ENCODE results near the gene BSG.
"Not testable (repeated sequence)": the region's sequence is repeated elsewhere in the genome, so short reads cannot be mapped to it uniquely, and the experiment has no call there.

BSG gene

GRCh38 chr19:608155-609003 is 36.0 kb downstream of the BSG start:
- no peak for DNase-seq

DNA sequence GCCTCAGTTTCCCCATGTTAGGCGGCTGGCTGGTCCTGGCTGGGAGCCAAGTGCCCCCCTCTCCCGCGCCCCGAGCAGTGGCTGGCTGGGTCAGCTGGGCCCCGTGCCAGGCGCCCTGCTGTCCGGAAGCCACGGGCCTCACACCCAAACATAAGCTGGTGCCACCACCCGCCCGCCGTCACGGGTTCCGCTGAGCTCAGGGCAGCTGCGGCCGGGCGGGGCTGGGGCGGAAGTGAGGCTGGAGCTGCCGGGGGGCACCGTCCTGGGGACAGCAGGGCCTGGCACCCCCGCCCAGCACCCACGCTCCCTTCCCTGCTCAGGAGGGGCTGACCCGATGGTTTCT is 36.6 kb downstream of the BSG start:
- DNase-seq: no peak

DNA sequence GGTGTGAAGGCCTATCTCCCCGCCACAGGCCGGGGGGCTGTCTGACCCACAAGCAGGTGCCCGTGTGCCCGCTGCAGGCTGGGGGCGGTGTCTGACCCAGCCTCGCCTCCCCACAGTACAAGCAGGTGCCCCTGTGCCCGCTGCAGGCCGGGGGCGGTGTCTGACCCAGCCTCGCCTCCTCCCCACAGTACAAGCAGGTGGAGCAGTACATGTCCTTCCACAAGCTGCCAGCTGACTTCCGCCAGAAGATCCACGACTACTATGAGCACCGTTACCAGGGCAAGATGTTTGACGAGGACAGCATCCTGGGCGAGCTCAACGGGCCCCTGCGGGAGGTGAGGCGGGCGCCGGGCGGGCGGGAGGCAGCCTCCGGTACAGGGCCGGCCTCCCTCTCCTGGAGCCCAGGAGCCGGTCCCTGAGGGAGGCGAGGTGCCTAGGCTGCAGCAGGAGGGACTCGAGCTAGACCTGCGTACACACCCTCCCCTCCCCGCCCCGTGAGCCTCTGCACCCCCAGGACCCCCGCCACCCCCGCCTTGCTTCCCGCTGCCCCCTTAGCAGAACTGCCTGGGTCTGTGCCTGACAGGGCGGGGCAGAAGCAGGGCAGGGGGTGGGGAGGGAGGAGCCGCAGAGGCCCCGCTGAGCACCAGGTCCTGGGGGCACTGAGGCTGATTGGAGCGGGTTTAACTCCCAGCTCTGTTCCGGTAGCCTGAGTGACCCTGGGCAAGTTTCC is 37.8 kb downstream of the BSG start:
- peak; percentile 53 for DNase-seq

GRCh38 chr19:610801-611480 is 38.5 kb downstream of the BSG start:
- DNase-seq: peak; percentile 72

- peak; percentile 62 for DNase-seq
Observed at GRCh38 chr19:611481-611868, 39.1 kb downstream of the BSG start.

DNA sequence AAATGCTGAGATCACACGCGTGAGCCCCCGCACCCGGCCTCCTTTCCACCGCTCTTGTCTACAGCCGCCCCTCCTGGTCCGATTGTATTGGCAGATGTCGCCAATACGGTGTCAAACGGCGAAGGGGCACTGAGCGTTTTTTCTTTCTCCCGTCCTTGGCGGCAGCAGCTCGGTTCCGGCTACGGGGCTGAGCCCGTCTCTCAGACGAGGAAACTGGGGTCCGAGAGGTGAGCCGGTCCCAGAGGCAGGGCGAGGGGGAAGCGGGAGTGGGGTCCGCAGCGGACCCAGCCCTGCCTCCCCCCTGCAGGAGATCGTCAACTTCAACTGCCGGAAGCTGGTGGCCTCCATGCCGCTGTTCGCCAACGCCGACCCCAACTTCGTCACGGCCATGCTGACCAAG is 40.5 kb downstream of the BSG start:
- DNase-seq: no peak

DNA sequence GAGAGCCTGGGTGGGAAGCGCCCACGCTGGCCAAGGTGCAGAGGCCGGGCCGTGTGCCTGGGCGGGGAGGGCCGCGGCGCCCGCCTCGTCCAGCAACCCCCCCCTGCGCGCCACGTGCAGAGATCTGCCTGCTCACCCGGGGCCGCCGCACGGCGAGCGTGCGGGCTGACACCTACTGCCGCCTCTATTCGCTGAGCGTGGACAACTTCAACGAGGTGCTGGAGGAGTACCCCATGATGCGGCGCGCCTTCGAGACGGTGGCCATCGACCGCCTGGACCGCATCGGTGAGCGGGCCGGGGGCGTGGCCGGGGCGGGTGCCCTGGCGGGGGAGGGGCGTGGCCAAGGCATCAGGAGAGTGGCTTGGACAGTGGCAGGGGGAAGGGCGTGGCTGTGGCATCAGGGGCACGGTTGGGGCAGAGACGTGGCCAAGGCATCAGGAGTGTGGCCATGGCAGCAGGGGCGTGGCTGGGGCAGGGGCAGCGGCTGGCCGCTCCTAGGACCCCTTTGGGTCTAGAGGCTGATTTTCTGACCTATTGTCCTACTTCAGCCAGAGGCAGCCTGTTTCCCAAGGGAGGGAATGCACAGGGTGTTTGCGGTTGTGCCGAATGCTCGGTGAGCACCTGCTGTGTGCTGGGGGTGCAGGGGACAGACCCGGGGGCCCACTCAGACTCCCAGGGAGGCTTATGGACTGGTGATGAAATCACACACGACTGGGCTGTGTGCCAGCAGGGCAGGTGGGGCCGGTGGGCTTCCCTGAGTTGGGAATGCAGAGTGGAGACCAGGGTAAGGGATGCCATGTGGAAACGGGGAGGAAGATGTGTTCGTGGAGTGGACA is 41.6 kb downstream of the BSG start:
- DNase-seq: no peak

- DNase-seq: no peak
Observed at GRCh38 chr19:615619-616018, 43.2 kb downstream of the BSG start.

DNA sequence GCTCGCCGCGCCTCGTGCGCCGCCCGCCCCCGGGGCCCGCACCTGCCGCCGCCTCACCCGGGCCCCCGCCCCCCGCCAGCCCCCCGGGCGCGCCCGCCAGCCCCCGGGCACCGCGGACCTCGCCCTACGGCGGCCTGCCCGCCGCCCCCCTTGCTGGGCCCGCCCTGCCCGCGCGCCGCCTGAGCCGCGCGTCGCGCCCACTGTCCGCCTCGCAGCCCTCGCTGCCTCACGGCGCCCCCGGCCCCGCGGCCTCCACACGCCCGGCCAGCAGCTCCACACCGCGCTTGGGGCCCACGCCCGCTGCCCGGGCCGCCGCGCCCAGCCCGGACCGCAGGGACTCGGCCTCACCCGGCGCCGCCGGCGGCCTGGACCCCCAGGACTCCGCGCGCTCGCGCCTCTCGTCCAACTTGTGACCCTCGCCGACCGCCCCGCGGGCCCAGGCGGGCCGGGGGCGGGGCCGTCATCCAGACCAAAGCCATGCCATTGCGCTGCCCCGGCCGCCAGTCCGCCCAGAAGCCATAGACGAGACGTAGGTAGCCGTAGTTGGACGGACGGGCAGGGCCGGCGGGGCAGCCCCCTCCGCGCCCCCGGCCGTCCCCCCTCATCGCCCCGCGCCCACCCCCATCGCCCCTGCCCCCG is 43.8 kb downstream of the BSG start:
- no peak for DNase-seq

DNA sequence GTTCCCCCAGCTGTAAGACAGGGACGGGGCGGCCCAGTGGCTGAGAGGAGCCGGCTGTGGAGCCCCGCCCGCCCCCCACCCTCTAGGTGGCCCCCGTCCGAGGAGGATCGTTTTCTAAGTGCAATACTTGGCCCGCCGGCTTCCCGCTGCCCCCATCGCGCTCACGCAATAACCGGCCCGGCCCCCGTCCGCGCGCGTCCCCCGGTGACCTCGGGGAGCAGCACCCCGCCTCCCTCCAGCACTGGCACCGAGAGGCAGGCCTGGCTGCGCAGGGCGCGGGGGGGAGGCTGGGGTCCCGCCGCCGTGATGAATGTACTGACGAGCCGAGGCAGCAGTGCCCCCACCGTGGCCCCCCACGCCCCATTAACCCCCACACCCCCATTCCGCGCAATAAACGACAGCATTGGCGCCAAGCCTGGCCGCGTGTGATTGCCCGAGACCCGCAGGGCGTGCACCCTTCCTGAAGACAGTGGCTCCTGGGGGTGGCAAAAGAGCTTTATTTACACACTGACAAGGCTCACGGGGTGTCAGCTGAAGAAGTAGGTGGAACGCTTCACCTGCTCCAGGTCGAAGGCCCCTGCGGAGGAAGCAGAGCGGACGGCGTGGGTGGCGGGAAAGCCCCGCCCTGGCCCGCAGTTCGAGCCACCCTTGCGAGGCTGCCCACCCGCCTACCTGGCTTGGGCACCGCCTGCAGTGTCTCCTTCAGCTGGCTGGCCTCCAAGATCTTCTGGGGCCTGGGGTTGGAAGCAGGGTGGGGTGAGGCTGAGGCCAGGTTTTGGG is 44.5 kb downstream of the BSG start:
- no peak for DNase-seq

GRCh38 chr19:617551-618246 is 45.3 kb downstream of the BSG start:
- no peak for DNase-seq

DNA sequence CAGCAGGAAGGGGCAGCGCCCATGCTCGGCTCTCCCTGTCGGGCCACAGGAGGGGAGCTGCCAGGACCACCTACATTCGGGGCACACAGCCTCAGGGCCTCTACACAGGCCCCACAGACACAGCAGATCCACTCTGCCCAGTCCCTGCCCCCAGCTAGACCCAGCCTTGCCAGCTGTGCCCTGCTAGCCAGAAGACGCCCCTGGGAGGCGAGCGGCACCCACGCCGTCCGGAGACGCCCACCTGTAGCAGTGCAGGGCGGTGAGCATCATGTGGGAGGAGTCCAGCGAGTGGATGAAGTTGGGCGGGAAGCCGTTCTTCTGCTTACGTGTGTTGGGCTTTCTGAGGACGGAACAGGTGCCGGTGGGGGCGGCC is 45.8 kb downstream of the BSG start:
- DNase-seq: no peak

DNA sequence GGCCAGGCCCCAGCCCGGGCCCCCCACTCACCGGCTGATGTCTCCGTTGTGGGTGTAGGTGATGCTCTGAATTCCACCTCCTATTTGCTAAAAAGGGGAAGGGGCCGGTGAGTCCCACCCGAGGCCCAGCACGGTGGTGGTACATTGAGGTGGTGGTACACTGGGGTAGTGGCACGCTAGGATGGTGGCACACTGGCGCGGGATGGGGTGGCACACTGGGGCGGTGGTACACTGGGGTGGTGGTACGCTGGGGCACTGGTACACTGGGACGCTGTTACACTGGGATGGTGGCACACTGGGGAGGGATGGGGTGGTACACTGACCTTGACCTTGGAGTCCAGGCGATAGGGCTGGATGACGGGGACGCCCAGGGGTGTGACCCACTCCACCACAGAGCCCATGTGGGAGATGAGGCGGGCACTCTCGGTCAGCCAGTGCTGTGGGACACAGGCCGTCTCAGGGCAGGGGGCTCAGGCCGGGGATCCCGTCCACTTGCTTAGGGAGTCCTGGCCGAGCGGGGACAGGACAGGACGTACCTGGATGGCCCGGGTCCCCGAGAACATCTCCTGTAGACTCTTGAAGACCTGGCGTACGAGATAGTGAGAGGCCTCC is 46.4 kb downstream of the BSG start:
- DNase-seq: no peak

DNA sequence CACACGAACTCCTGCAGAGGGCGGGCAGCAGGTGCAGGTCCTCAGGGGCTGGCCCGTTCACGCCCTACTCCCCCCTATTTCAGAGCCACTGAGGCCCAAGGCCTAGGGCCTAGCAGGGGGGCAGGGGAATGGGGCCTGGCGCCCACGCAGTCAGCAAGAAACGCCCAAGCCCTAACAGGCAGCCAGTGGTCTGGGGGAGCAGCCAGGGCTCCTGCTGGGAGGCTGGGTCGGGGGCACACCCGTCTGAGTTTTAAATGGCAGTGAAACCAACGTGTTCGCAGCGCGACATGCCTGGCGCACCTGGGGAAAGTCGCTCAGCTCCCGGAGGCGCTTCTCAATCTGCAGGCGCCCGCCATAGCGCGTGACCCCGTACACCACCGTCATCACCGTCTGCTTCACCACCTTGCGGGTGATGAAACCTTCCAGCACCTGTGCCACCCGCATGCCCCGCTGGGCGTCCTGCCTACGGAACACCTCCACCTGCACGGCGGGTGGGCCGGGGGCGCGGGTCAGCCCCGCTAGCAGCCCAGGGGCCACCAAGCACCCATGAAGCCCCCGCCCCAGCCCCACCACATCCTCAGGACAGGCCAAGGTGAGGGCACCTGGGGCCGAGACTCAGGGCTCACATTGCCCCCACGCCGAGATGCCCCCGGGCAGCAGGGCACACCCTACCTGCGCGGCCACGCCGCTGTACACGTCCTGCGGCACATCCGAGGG is 47.0 kb downstream of the BSG start:
- no peak for DNase-seq

GRCh38 chr19:620166-620862 is 47.9 kb downstream of the BSG start:
- DNase-seq: no peak

DNA sequence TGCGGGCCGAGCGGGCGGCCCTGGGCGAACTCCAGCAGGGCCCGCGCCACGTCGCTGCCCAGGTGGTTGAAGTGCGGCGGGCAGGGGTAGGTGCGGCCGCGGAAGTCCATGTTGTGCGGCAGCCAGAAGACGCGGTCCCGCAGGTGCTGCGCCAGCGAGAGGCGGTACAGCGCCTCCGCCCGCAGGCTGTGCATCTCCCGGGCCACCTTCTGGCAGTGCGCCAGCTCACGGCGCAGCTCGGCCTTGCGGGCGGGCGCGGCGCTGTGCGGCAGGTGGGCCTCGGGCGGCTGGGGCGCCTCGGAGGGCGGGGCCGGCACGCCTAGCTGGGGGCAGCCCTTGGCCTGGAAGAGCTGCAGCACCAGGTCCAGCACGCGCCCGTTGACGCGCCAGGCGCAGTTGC is 48.8 kb downstream of the BSG start:
- DNase-seq: not testable (repeated sequence)

DNA sequence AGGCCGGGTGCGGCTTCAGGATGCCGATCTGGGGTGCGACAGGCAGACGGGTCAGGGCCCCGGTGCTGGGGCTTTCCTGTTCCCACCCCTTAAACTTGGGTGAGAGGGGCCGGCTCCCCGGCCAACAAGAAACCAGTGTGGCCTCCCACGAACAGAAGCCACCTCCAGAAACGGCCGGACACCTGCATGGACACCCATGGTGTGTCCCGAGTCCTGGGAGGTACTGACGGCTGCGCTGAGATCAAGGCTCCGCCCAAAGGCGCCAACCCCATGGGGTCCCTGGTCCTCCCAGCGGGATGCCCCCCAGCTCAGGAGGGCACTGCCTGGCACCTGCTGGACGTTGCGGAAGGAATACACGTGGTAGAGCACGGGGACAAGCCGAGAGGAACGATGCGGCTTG is 49.4 kb downstream of the BSG start:
- no peak for DNase-seq

DNA sequence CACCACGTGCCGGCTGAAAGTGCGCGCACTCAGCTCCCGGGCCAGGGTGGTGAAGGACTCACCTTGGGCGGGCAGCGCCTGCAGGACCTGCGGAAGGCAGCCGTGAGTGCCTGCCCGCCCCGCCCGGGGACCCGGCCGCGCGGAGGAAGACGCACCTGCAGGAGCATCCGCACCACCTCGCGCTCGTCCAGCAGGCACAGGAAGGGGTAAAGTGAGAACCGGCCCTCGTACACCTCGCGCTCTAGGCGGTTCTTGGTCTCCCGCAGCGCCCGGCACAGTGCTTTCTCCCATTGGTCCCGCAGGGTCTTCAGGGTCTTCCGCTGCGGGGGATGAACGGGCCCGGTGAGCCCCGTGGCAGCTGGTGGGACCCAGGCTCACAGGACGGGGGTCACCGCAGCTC is 50.3 kb downstream of the BSG start:
- DNase-seq: no peak

DNA sequence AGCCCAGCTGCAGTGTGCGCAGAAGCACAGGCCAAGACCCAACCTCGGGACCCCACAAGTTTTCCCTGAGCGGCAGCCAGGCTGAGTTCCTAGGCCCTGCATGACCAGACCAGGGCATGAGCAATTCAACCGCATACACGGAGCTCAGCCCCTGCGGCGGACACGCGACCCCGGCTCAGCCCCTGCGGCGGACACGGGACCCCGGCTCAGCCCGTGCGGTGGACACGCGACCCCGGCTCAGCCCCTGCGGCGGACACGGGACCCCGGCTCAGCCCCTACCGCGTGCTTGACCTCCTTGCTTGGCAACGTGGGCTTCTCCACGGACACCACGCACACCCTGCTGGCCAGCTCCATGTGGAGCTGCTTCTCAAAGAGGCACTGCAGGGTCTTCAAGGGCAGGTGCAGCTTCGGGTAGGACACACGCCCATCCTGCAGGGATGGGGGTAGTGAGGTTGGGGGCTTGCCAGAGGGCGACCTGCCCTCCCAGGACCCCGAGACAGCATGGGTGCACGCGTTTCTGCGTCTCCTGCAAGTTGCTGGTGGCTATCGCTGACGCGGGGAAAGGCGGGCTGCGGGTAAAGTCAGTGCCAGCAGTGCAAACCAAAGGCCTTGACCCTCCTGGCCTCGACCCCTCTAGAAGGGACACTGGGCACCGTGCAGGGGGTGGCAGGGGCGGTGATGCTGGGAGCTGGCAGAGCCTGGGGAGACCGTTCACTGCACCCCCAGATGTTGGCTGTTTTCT is 51.0 kb downstream of the BSG start:
- DNase-seq: no peak

Measured in CD4-positive, alpha-beta T cell treated with Interleukin-12 subunit alpha and Interleukin-12 subunit beta, for 1 hour (primary cell).